Adipocyte (in vitro differentiated cells): Measurements from ENCODE around the gene HDAC5.

ENCODE experiments used
- DNase-seq: peaks from one replicate; pipeline ENCODE4 v3.0.0-alpha.2; 2015; ENCODE audit warnings: low read depth
- H3K27me3 ChIP-seq: replicated peaks from 2 replicates; pipeline ENCODE4 v1.7.0; 2013; ENCODE audit warnings: mild to moderate bottlenecking, low read length, moderate library complexity; ENCODE audit not compliant: control insufficient read depth, insufficient read depth
- H3K36me3 ChIP-seq: 2 replicates; pipeline ENCODE4 v1.7.0; 2013; ENCODE audit warnings: low read length, mild to moderate bottlenecking, moderate library complexity; ENCODE audit not compliant: control insufficient read depth, insufficient read depth, severe bottlenecking
- H3K4me1 ChIP-seq: 2 replicates; pipeline ENCODE4 v1.7.0; 2013; ENCODE audit warnings: mild to moderate bottlenecking, low read length, moderate library complexity; ENCODE audit not compliant: control insufficient read depth, insufficient read depth
- H3K4me3 ChIP-seq: 2 replicates; pipeline ENCODE4 v1.7.0; 2013; ENCODE audit warnings: mild to moderate bottlenecking, low read length, moderate library complexity
- H3K9ac ChIP-seq: 2 replicates; pipeline ENCODE4 v1.7.0; 2013; ENCODE audit warnings: mild to moderate bottlenecking, low read length, moderate library complexity
- H3K9me3 ChIP-seq: 2 replicates; pipeline ENCODE4 v1.7.0; 2013; ENCODE audit warnings: mild to moderate bottlenecking, low read length, moderate library complexity; ENCODE audit not compliant: control insufficient read depth

Gene HDAC5

DNA sequence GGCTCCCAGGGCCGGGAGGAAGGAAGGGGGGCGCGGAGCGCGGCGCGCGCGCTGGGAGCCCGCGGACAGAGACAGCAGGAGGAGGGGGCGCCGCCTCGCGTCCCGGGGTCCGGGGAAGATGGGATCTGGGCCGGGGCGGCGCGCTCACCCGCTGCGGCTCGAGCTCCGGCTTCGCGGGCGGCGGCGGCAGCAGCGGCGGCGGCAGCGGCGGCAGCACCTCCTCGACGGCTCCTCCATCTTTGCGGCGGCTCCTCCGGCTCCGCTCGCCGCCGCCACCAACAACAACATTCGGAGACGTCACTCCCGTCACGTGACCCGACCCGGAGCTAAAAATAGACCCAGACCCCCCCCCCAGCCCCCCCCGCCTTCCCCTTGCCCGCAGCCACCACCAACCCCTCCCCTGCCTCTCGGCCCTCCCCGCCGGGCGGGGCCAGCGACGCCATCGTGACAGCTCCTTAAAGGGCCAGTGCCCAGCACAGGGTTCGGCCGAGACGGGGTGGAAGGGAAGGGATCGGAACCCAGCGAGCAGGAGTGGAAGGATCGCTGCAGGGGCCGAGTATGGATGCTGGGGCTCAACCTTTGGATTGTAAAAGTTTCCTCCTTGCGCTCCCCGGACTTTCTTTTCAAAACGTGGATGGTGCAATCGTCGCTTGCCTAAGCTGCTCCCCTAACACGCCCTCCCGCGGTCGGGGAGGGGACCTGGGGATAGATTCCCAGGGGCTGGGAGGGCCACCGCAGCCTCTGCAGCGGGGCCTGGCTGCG lies at the start of gene HDAC5:
HDAC5 (minus strand) TSS at position 286 of the 762 bp plus-strand sequence. CDS start 6,126 bp downstream, outside the sequence.
- DNase-seq, result peak; percentile 97
- Histone ChIP-seq H3K9me3 (no peaks in the 10 kb centered on the region), H3K27me3 (no peaks in the 10 kb centered on the region), H3K9ac (peak within 1 kb of the TSS; percentile 96), H3K4me1 (peaks cover 18% of the 10 kb centered on the region), H3K4me3 (peak within 1 kb of the TSS; percentile 82), H3K36me3 (no peaks in the 10 kb centered on the region)

DNA sequence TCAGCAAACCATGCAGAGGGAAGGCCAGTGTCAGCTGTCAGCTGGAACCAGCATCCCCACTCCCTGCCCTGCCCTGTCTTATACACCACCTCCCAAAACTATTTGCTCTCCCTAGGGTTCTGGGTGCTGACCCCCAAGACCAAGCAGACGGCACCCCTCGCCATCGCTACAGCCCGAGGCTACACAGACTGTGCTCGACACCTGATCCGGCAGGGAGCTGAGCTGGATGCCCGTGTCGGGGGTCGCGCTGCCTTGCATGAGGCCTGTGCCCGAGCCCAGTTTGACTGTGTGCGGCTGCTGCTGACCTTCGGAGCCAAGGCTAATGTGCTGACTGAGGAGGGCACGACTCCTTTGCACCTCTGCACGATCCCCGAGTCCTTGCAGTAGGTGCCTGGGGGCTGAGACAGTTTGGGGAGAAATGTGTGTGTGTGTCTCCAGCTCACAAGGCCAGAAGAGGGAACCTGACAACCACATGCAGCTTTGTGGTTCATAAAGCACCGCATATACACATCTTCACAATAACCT lies 48.6 kb upstream of the HDAC5 start:
- no peak for DNase-seq
- Histone ChIP-seq H3K9me3 (no peaks in the 10 kb centered on the region), H3K27me3 (no peaks in the 10 kb centered on the region), H3K4me1 (peaks cover 12% of the 10 kb centered on the region), H3K36me3 (no peaks in the 10 kb centered on the region), H3K4me3 (no peak overlapping the region), H3K9ac (no peak overlapping the region)

DNA sequence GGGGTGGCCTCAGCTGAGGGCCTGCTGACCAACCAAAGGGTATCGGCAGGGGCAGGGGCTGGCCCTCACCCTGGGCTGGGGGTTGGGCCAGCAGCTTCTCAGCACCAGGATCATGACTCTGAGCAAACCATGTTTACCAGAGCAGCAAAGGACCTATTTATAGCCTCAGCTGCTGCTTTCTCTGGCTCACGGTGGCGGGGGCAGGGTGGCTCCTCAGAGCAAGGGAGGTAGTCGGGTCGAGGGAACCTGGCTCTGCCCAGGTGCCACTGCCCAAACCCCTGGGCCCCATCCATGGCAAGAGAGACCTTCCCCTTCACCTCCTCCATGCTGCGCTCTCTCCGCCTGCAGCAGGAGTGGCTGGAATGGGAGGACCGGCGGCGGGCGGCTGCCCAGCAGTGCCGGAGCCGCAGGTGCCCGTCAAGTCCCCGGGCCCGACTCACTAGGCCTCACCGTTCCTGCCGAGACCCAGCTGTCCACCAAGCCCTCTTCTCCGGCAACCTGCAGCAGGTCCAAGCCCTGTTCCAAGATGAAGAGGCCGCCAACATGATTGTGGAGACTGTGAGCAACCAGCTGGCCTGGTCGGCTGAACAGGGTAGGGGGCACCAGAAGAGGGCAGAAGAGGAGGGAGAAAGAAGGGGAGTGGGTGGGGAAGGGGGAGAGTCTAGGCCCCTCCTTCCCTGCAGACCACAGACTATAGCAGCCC lies 47.2 kb upstream of the HDAC5 start, which contains the start of gene ASB16:
ASB16 (plus strand) TSS at position 206 of the 703 bp plus-strand sequence; CDS start at position 292, 86 bp downstream.
- Histone ChIP-seq H3K9me3 (no peaks in the 10 kb centered on the region), H3K4me1 (peaks cover 12% of the 10 kb centered on the region), H3K36me3 (no peaks in the 10 kb centered on the region), H3K27me3 (no peaks in the 10 kb centered on the region), H3K4me3 (peak within 1 kb of the TSS; percentile 8), H3K9ac (peak within 1 kb of the TSS; percentile 11)
- peak; percentile 34 for DNase-seq

DNA sequence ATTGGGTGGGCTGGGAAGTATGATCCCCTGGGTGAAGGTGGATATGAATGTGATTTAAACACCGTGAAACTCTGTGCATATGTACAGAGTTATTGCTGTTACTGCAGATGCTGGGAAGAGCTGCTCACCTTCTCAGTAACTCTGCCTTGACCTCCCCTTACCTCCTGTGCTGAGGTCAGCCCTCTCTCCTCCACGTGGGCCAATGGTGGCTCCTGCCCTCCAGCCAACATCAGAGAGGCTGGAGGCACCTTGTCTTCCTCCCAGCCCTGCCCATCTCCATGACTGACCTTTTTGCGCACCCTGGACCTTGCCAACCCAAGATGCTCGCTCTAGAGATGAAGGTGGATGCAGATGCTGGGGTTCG lies 46.7 kb upstream of the HDAC5 start:
- Histone ChIP-seq H3K4me1 (peaks cover 12% of the 10 kb centered on the region), H3K9me3 (no peaks in the 10 kb centered on the region), H3K27me3 (no peaks in the 10 kb centered on the region), H3K4me3 (peak overlapping the region; percentile 8), H3K36me3 (no peaks in the 10 kb centered on the region), H3K9ac (peak overlapping the region; percentile 11)
- no peak for DNase-seq

DNA sequence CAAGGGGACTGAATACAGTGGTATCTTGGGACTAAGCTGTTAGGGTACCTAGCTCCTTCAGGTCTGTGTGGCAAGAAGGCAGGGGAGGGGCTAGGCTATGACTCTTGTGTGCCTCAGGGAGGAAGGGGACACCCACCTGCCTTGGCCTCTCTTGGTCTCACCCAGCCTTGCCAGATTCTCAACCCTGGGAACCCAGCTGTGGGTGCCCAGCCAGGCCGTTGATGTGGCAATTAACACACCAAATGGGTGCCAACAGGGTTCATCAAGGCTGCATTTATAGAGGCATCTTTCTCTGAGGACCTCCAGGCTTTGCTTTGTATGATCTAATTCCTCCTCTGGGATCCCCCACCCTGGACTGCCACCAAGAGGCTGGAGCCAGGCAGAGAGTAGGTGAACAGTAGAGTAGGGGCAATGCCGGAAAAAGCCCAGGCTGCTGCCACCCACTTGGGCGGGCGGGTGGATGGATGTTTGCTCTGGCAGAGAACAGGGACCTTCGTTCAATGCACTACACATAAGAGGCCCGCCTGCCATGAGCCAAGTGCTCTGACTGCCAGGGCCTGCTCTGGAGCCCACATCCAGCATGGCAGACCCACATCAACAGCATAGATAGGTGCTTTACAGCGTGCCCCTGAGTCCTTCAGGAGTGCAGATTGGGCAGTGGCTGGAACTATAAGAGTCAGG lies 43.9 kb upstream of the HDAC5 start:
- Histone ChIP-seq H3K36me3 (no peaks in the 10 kb centered on the region), H3K9ac (no peak overlapping the region), H3K27me3 (no peaks in the 10 kb centered on the region), H3K4me3 (no peak overlapping the region), H3K4me1 (peaks cover 12% of the 10 kb centered on the region), H3K9me3 (no peaks in the 10 kb centered on the region)
- no peak for DNase-seq

DNA sequence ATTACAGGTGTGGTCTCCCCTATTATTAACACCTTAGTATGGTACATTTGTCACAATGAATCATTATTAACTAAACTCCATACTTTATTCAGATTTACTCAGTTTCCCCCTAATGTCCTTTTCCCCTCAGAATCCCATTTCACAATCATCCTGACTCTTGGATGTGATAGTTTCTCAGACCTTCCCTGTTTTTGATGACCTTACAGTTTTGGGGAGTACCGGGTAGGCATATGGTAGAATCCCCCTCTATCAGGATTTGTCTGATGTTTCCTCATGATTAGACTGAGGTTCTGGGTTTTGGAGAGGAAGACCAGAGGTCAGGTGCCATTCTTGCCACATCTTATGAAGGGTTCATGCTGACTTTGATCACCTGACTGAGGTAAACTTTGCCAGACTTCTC lies 41.0 kb upstream of the HDAC5 start:
- H3K4me1 ChIP-seq, result peaks cover 3% of the 10 kb centered on the region
- no peaks in the 10 kb centered on the region for H3K9me3 ChIP-seq
- H3K9ac ChIP-seq, result no peak overlapping the region
- no peaks in the 10 kb centered on the region for H3K27me3 ChIP-seq
- DNase-seq, result no peak
- no peak overlapping the region for H3K4me3 ChIP-seq
- peaks cover 10% of the 10 kb centered on the region for H3K36me3 ChIP-seq

DNA sequence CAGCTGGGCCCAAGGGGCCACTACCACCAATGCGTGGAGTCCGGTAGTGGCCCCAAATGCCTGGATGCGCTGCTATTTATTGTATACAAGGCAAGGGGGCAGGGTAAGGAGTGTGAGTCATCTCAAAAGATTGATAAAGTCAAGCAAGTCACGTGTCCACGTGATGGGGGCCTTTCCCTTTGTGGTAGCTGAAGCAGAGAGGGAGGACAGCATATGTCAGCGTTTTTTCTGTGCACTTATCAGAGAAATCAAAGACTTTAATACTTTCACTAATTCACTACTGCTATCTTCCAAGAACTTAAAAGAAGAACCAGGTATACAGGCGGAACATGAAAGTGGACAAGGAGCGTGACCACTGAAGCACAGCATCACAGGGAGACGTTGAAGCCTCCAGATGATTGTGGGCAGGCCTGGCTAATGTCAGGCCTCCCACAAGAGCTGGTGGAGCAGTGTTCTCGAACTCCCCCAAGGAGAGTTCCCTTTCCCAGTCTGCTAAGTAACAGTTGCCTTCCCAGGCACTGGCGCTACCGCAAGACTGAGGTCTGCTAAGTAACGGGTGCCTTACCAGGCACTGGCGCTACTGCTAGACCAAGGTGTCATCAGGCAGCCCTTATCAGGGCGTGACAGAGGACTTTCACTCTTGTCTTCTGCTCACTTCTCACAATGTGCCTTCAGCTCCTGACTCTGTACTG lies 36.2 kb upstream of the HDAC5 start:
- DNase-seq, result no peak
- H3K9me3 ChIP-seq, result no peaks in the 10 kb centered on the region
- H3K4me1 ChIP-seq, result no peaks in the 10 kb centered on the region
- peaks cover 33% of the 10 kb centered on the region for H3K36me3 ChIP-seq
- H3K27me3 ChIP-seq, result no peaks in the 10 kb centered on the region
- H3K4me3 ChIP-seq, result no peak overlapping the region
- H3K9ac ChIP-seq, result no peak overlapping the region

DNA sequence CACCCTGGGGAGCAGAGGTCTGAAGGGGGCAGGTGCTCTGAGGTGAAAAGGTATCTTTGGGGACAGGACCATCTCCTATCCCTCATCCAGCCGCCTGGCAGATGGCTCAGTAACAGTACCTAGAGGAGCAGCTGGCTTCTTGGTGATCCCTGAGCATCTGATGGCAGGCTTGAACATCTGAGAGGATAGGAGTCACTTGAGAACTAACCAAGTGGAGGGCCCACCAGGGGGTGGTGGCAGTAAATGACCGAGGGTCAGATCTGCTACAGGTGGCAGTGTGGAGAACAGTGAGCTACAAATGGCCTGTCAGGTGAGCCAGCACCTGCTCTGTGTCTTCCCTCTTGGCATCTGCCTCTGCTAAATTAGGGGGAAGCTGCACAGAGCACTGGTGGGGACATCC lies 32.0 kb upstream of the HDAC5 start:
- Histone ChIP-seq H3K9me3 (no peaks in the 10 kb centered on the region), H3K4me3 (no peak overlapping the region), H3K36me3 (peaks cover 30% of the 10 kb centered on the region), H3K4me1 (no peaks in the 10 kb centered on the region), H3K9ac (no peak overlapping the region), H3K27me3 (no peaks in the 10 kb centered on the region)
- no peak for DNase-seq

DNA sequence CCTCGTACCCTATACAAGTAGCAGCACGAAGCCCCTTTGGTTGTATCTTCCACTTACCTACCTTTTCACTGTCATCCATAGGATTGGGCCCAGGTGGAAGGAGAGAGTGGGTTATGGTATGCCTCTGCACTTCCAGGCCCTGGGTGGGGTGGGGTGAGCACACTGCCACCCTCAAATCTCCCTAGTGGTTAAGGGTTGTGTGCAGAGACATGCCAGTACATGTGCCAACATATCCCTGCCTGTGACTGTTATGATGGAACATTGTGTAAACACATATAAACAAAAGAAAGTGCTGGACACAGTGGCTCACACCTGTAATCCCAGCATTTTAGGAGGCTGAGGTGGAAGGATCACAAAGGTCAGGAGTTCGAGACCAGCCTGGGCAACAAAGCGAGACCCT lies 29.4 kb upstream of the HDAC5 start:
- no peak for DNase-seq
- no peak overlapping the region for H3K9ac ChIP-seq
- no peak overlapping the region for H3K4me3 ChIP-seq
- H3K4me1 ChIP-seq, result peaks cover 12% of the 10 kb centered on the region
- H3K9me3 ChIP-seq, result no peaks in the 10 kb centered on the region
- peaks cover 24% of the 10 kb centered on the region for H3K36me3 ChIP-seq
- no peaks in the 10 kb centered on the region for H3K27me3 ChIP-seq

DNA sequence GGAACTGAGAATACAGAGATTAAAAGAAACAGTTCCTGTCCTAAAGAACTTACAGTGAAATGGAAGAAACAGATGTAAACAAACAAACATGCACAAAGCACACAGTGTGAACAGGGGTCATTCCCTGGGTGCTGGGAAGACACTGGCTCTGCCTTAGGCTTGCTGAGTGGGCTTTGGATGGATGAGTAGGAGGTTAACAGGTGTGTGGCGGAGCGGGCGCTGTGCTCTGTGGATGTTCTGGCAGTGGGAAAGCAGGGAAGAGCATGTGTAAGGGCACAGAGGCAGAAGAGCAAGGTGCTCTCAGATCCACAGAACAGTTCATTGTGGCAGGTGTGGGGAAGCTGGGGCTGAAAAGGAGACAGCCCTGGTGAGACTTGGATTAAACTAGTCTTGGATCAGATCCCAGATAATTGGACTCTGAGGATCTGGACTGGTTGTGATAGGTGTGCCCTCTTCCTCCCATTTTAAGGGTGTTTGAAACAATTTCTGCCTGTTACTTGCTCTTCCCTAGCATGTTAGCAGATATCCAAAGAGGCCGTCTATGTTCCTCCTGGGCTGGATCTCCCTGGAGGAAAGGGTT lies 26.4 kb upstream of the HDAC5 start:
- Histone ChIP-seq H3K4me1 (peaks cover 21% of the 10 kb centered on the region), H3K36me3 (peaks cover 10% of the 10 kb centered on the region), H3K9me3 (no peaks in the 10 kb centered on the region), H3K9ac (no peak overlapping the region), H3K4me3 (no peak overlapping the region), H3K27me3 (no peaks in the 10 kb centered on the region)
- DNase-seq, result no peak
